HG03520 (cell line): ENCODE measurements around the gene NLRP14.

Experiments used
- ATAC-seq: cut with Tn5 transposase; IDR thresholded peaks from one replicate; pipeline ENCODE4 v1.9.1; 2021; ENCODE audit warnings: mild to moderate bottlenecking, moderate library complexity; ENCODE audit not compliant: unreplicated experiment

The NLRP14 gene

GRCh38 chr11:7020183-7020917, at the start of gene NLRP14, which contains the start of gene ZNF214:
NLRP14 (plus strand) TSS chr11:7020479; CDS start chr11:7038587, 18,108 bp downstream.
ZNF214 (minus strand) TSS chr11:7020346; CDS start chr11:7002835, 17,511 bp downstream.
- ATAC-seq = no peak

GRCh38 chr11:6979365-6979764, 40.9 kb upstream of the NLRP14 start:
- no peak for ATAC-seq

- ATAC-seq = no peak
Measured at GRCh38 chr11:6986487-6986886, 33.8 kb upstream of the NLRP14 start.

GRCh38 chr11:6988506-6988905, 31.8 kb upstream of the NLRP14 start:
- ATAC-seq = no peak

- no peak for ATAC-seq
Measured at GRCh38 chr11:6991227-6991626, 29.1 kb upstream of the NLRP14 start.

- ATAC-seq = no peak
Measured at GRCh38 chr11:6992026-6992425, 28.3 kb upstream of the NLRP14 start.

GRCh38 chr11:6992457-6993417, 27.5 kb upstream of the NLRP14 start:
- ATAC-seq = no peak

- ATAC-seq = no peak
Measured at GRCh38 chr11:6995703-6996102, 24.6 kb upstream of the NLRP14 start.

GRCh38 chr11:7004482-7004881, 15.8 kb upstream of the NLRP14 start:
- ATAC-seq = no peak

GRCh38 chr11:7014118-7014517, 6.2 kb upstream of the NLRP14 start:
- no peak for ATAC-seq

GRCh38 chr11:7016011-7016410, 4.3 kb upstream of the NLRP14 start:
- no peak for ATAC-seq

GRCh38 chr11:7019500-7020182, 638 bp upstream of the NLRP14 start:
- ATAC-seq = no peak

- ATAC-seq = no peak
Measured at GRCh38 chr11:7021318-7021717, 1.0 kb downstream of the NLRP14 start.

GRCh38 chr11:7028141-7028540, 7.9 kb downstream of the NLRP14 start:
- ATAC-seq = no peak

- no peak for ATAC-seq
Measured at GRCh38 chr11:7030836-7031235, 10.6 kb downstream of the NLRP14 start.

GRCh38 chr11:7031471-7031871, 11.2 kb downstream of the NLRP14 start:
- ATAC-seq = no peak

GRCh38 chr11:7032692-7033091, 12.4 kb downstream of the NLRP14 start:
- ATAC-seq = no peak

GRCh38 chr11:7034019-7034418, 13.7 kb downstream of the NLRP14 start:
- no peak for ATAC-seq

- ATAC-seq = no peak
Measured at GRCh38 chr11:7046474-7047175, 26.3 kb downstream of the NLRP14 start.

- no peak for ATAC-seq
Measured at GRCh38 chr11:7050191-7050590, 29.9 kb downstream of the NLRP14 start.
